ENCODE data around the gene ACTR3C. TPM values are rescaled to one million over a fixed set of nuclear protein-coding genes. Genes with fewer than 3 reads are reported as not detected.
"Not testable (repeated sequence)": the region's sequence is repeated elsewhere in the genome, so short reads cannot be mapped to it uniquely, and the experiment has no call there.

The ACTR3C gene
- total RNA-seq, 4 donors from 2014 or later: 4.3 to 10.1 (median 4.8) TPM

DNA sequence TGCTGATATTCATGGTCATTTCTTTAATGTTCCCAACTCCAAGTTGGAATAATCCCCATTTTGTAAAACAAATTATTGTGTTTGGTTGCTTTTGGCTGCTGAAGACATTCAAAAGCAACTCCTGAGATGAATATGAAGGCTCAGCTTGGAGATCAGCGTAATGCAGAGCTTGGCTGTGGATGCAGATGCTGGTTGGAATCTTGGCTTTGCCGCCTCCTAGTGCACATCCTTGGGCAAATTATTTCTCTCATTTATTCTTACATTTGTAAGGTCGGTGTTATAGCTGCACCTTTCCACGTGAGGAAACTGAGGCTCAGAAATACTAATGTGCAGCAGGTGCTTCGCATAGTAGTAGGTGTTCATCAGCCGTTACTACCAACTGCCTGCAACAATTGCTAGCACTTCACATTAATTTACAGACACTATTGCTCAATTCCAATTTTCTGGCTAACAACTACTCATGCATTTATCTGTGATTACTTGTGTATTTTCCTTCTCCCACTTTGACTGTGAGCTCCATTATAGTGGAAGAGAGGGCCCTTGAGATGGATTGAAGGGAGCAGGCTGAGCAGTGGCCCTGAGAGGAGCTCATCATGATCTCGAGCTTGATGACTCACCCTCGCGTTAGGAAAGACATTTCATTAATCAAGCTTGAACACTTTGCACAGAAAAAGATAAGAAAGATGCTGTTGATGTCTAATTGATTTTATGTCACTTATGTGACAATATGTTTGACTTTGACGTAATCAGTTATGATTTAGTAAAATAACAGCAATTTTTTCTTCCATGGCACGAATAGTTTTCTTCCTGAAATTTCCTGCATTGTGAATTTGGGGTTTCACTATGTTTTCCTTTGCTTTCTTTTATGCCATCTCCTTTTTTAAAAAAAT lies 101.0 kb downstream of the ACTR3C start:
- H3K36me3 ChIP-seq; H3K4me1 ChIP-seq; intact Hi-C loops (cut with DNase I); DNase-seq (ENCODE audit: extremely low spot score); H3K9me3 ChIP-seq; H3K4me3 ChIP-seq; H3K27ac ChIP-seq (replicated peaks in 1 of 4): not testable (repeated sequence)
- WGBS: 60% methylated on average over 11 of the region's 11 CpGs
- H3K27me3 ChIP-seq: peaks cover 0 to 17% (median 3%) of the 10 kb centered on the region in 4 donors

DNA sequence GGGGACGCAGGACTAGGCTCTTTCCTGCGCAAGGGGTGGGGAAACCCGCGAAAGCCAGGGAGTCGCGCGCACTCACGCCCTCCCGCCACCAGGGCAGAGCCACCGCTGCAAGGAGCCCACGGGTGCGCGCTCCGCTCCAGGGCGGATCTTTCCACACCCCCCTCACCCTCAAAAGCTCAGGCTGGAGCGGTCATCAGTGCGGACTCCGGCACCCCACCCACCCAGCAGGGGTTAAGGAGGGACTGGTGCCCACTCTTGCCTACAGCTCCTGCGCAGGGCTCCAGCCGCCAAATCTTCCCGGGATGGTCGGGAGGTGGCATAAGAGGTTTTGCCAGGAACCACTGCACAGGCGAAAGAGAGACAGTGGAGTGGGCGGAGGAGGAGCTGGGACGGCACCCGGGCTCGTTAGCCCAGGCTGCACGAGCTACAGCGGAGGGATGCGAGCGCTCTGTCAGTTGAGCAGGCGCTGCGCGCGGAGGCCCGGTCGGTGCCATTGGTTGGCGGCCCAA lies 102.6 kb downstream of the ACTR3C start:
- H3K4me1 ChIP-seq; intact Hi-C loops (cut with DNase I); H3K9me3 ChIP-seq; H3K36me3 ChIP-seq; DNase-seq (ENCODE audit: extremely low spot score): not testable (repeated sequence)
- H3K27me3 ChIP-seq: peaks cover 0 to 17% (median 3%) of the 10 kb centered on the region in 4 donors
- peak overlapping the region; percentile 31 to 50 (median 38) for H3K4me3 ChIP-seq
- WGBS: 7% methylated on average over 27 of the region's 38 CpGs
- peak overlapping the region in 1 of 4 donors; percentile 36 for H3K27ac ChIP-seq (replicated peaks in 1 of 4)

DNA sequence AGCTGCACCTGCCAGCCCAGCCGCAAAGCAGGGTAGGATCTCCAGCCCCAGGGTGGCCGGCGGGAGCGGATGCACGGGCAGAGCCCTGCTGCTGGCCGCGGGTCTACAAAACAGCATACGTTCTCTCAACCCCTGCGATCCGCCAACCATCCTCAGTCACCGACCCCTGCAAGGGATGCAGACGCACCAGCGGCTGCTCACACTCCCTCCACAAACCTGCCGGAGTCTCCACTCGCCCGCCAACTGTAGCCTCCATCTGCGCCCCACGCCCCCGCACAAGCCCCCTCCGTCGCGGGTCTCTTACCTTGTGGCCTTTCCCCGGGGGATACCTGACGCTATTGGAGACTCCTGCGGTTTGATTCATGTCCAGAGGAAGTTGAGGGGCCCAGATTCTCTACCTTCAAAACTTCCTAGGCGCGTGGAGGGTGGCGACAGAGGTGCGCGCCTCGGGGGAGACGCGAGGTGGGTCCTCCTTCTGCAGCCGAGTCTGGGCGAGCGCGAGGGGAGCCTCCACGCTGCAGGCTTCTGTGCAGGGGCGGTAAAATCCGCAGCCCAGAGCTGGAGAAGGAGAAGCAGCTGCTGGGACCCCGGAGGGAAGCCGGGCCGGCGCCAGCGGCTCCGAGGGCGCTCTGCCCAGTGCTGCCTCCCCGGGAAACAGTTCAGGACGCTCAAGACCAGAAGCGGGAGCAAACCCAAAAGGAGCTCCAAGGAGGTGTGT lies 103.2 kb downstream of the ACTR3C start:
- WGBS: no CpG with 5 or more reads among the region's 50 CpGs
- H3K9me3 ChIP-seq; intact Hi-C loops (cut with DNase I); H3K27ac ChIP-seq (replicated peaks in 1 of 4); H3K4me1 ChIP-seq; H3K36me3 ChIP-seq; DNase-seq (ENCODE audit: extremely low spot score): not testable (repeated sequence)
- Histone ChIP-seq H3K27me3 (peaks cover 0 to 17% (median 3%) of the 10 kb centered on the region in 4 donors), H3K4me3 (peak overlapping the region; percentile 31 to 50 (median 38))

DNA sequence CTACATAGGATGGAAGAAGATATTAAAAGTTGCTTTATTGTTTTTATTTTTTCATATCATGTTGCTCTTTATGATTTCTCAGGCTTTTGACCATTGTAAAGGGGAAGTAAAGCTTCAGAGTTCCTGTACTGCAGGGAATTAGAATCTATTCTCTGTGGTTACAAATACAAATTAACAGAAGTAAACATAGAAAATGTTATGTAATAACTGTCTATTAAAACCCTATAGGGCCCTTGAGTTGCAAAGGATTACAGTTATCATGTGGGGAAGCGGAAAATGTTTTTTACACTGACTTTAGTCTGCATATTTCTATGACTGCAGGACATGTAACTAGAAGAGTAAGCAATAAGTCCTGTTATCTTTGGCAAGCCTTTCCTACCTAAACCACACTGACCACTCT lies 116.5 kb downstream of the ACTR3C start:
- WGBS: 71% methylated on average over 1 of the region's 1 CpG
- intact Hi-C loops (cut with DNase I): not testable (repeated sequence)

DNA sequence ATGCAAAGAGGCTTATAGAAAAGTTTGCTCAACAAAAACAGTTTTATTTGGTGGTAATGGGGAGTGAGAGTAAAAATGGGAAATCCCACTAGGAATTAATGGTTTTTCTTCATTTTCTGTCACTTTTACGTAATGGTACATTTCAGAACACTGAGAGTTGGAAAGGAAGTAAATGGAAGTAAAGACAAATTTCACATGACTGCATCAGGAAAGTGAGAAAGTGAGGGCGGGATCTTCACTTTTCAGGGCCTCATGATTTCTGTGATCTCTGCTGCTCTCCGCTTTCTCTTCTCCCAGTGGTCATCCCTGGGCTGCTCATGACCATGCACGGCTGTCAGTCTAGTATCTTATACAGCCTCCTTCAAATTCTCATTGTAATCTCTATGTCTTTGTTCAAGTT lies 117.5 kb downstream of the ACTR3C start:
- H3K4me3 ChIP-seq; H3K27ac ChIP-seq (replicated peaks in 1 of 4); H3K36me3 ChIP-seq; intact Hi-C loops (cut with DNase I); H3K4me1 ChIP-seq; H3K9me3 ChIP-seq; DNase-seq (ENCODE audit: extremely low spot score); H3K27me3 ChIP-seq: not testable (repeated sequence)
- 73% methylated on average over 4 of the region's 4 CpGs for WGBS

More for the DNA sequence above, 116.5 kb downstream of the ACTR3C start:
- not testable (repeated sequence) for H3K27ac ChIP-seq (replicated peaks in 1 of 4); DNase-seq (ENCODE audit: extremely low spot score); H3K27me3 ChIP-seq; H3K36me3 ChIP-seq; H3K4me3 ChIP-seq; H3K9me3 ChIP-seq; H3K4me1 ChIP-seq

DNA sequence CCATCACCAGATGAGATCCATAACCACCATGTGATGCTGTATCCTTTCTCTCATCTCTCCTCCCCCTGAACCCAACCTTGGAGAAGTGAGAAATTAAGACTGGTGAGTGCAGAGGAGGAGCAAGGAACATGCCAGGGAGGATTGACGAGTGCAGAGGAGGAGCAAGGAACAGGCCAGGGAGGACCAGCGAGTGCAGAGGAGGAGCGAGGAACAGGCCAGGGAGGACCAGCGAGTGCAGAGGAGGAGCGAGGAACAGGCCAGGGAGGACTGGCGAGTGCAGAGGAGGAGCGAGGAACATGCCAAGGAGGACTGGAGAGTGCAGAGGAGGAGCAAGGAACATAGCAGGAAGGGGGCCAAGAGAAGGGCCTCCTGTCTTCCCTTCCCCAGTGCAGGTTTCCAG lies 118.8 kb downstream of the ACTR3C start:
- H3K4me1 ChIP-seq; H3K27ac ChIP-seq (replicated peaks in 1 of 4); H3K36me3 ChIP-seq; H3K4me3 ChIP-seq; H3K9me3 ChIP-seq; DNase-seq (ENCODE audit: extremely low spot score); intact Hi-C loops (cut with DNase I); H3K27me3 ChIP-seq: not testable (repeated sequence)
- WGBS: 78% methylated on average over 7 of the region's 7 CpGs

DNA sequence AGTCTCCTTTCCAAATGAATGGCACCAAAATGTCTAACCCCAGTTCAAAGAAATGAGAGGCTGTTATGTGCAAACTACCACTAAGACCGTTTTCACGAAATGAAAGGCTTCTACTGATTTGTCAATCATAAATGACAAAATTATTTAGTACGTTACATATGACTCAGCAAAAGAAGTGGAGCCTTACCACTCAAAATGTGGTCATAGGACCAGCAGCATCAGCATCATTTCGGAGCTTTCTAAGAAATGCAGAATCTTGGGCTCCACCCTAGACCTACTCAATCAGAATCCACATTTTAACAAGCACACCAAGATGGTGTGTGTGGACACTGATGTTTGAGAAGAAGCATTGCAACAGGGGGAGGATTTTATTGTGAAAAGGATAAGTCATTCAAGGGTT lies 120.5 kb downstream of the ACTR3C start:
- H3K27me3 ChIP-seq; H3K4me1 ChIP-seq; DNase-seq (ENCODE audit: extremely low spot score); H3K36me3 ChIP-seq; H3K9me3 ChIP-seq; intact Hi-C loops (cut with DNase I); H3K4me3 ChIP-seq; H3K27ac ChIP-seq (replicated peaks in 1 of 4): not testable (repeated sequence)
- WGBS: 91% methylated on average over 4 of the region's 4 CpGs

Other genes with a start within 250 kb of the ACTR3C start
- 10 to 100 TPM in 2 of 4 donors, 1 to 10 TPM in 2; 7.9 to 16.5 (median 12.4) TPM for gene LRRC61, start 190 bp downstream of the ACTR3C start, total RNA-seq
- gene RARRES2, start 18.1 kb upstream of the ACTR3C start, total RNA-seq: 100 to 1,000 TPM; 143 to 193 (median 173) TPM
- gene REPIN1, start 45.3 kb upstream of the ACTR3C start, total RNA-seq: 100 to 1,000 TPM in 2 of 4 donors, 10 to 100 TPM in 2; 66.8 to 143 (median 97.7) TPM
- gene ZNF775, start 55.8 kb upstream of the ACTR3C start, total RNA-seq: 10 to 100 TPM in 3 of 4 donors, 1 to 10 TPM in 1; 6.6 to 19.8 (median 15.0) TPM
- gene GIMAP8, start 127.1 kb upstream of the ACTR3C start, total RNA-seq: 10 to 100 TPM in 3 of 4 donors, 1 to 10 TPM in 1; 7.1 to 18.5 (median 15.4) TPM
- 10 to 100 TPM; 15.8 to 22.0 (median 19.9) TPM for gene GIMAP7, start 191.3 kb upstream of the ACTR3C start, total RNA-seq
- gene GIMAP4, start 243.8 kb upstream of the ACTR3C start, total RNA-seq: 10 to 100 TPM; 18.3 to 35.3 (median 31.1) TPM